HEK293 (cell line): Measurements from ENCODE around the gene PHLDB3.

Source experiments
- GFI1B ChIP-seq: fragments of 450-650 bp; formaldehyde crosslinking; IDR thresholded peaks from 2 replicates; pipeline ENCODE4 v1.5.1; 2016; ENCODE audit warnings: missing biosample characterization, missing genetic modification characterization
- KLF16 ChIP-seq: fragments of 450-650 bp; formaldehyde crosslinking; IDR thresholded peaks from 2 replicates; pipeline ENCODE4 v1.5.1; 2017; ENCODE audit warnings: missing biosample characterization, missing genetic modification characterization
- ZNF274 ChIP-seq, 2 experiments: fragments of 200-500 bp in 1 of 2; fragments of 450-650 bp in 1 of 2; sonication (Bioruptor generic) in 1 of 2; formaldehyde crosslinking in 1 of 2; IDR thresholded peaks; 2 replicates each; pipeline versions ENCODE4 v1.5.1 to v1.6.1; 2014 to 2016; ENCODE audit warnings: borderline replicate concordance in 1 of 2, inconsistent platforms in 1 of 2, low read length in 1 of 2, missing biosample characterization in 1 of 2, missing genetic modification characterization in 1 of 2
- ZNF449 ChIP-seq: fragments of 450-650 bp; formaldehyde crosslinking; IDR thresholded peaks from 2 replicates; pipeline ENCODE4 v1.5.1; 2017; ENCODE audit warnings: missing biosample characterization, mild to moderate bottlenecking, missing genetic modification characterization, moderate library complexity
- ZNF544 ChIP-seq: fragments of 450-650 bp; formaldehyde crosslinking; IDR thresholded peaks from 2 replicates; pipeline ENCODE4 v1.5.0; 2017; ENCODE audit warnings: missing biosample characterization, missing genetic modification characterization
- ZNF664 ChIP-seq: fragments of 450-650 bp; formaldehyde crosslinking; IDR thresholded peaks from 2 replicates; pipeline ENCODE4 v1.5.1; 2016; ENCODE audit warnings: missing biosample characterization, missing genetic modification characterization
- ZSCAN4 ChIP-seq: fragments of 450-650 bp; formaldehyde crosslinking; IDR thresholded peaks from 2 replicates; pipeline ENCODE4 v1.5.1; 2017; ENCODE audit warnings: missing biosample characterization, missing genetic modification characterization
- TF ChIP-seq, protein P1 (sequence below): fragments of 450-650 bp; formaldehyde crosslinking; IDR thresholded peaks from 2 replicates; pipeline ENCODE4 v1.5.1; 2016; ENCODE audit warnings: missing biosample characterization, missing genetic modification characterization
- TF ChIP-seq, protein P2 (sequence below): fragments of 450-650 bp; formaldehyde crosslinking; IDR thresholded peaks from 2 replicates; pipeline ENCODE4 v1.5.1; 2016; ENCODE audit warnings: missing biosample characterization, missing genetic modification characterization

DNA sequence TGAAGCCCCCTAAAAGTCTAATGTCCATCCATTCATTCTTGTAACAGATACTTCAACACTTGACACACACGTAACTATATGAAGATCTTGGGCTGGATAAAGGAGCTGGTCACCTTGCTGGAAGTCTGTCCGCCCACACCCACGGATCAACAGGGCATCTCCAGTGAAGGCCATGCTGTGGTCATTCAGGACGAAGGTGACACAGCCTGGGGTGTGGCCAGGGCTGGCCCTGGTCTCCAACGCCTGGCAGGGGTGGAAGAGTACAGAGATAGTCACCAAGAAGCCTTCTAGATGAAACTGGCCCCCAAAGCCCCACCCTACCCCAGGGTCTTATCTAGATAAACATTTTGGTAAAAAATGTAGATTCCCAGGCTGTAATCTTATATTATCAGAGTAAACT lies 6.8 kb upstream of the PHLDB3 start:
- no peak for TF ChIP-seq KLF16 (tag by site-specific recombination)
- no peak for TF ChIP-seq ZNF664 (tag by site-specific recombination)
- TF ChIP-seq, protein P1, sequence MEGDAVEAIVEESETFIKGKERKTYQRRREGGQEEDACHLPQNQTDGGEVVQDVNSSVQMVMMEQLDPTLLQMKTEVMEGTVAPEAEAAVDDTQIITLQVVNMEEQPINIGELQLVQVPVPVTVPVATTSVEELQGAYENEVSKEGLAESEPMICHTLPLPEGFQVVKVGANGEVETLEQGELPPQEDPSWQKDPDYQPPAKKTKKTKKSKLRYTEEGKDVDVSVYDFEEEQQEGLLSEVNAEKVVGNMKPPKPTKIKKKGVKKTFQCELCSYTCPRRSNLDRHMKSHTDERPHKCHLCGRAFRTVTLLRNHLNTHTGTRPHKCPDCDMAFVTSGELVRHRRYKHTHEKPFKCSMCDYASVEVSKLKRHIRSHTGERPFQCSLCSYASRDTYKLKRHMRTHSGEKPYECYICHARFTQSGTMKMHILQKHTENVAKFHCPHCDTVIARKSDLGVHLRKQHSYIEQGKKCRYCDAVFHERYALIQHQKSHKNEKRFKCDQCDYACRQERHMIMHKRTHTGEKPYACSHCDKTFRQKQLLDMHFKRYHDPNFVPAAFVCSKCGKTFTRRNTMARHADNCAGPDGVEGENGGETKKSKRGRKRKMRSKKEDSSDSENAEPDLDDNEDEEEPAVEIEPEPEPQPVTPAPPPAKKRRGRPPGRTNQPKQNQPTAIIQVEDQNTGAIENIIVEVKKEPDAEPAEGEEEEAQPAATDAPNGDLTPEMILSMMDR (tag by site-specific recombination): no peak
- TF ChIP-seq ZNF544 (tag by site-specific recombination): no peak
- TF ChIP-seq ZNF274 (IDR thresholded peaks at IDR 0.05; ENCODE audit: low read length): no peak
- no peak for TF ChIP-seq ZNF274 (tag by site-specific recombination; IDR thresholded peaks at IDR 0.05; ENCODE audit: borderline replicate concordance)
- no peak for TF ChIP-seq GFI1B (tag by site-specific recombination)
- TF ChIP-seq ZSCAN4 (tag by site-specific recombination): no peak
- no peak for TF ChIP-seq ZNF449 (tag by site-specific recombination)
- TF ChIP-seq, protein P2, sequence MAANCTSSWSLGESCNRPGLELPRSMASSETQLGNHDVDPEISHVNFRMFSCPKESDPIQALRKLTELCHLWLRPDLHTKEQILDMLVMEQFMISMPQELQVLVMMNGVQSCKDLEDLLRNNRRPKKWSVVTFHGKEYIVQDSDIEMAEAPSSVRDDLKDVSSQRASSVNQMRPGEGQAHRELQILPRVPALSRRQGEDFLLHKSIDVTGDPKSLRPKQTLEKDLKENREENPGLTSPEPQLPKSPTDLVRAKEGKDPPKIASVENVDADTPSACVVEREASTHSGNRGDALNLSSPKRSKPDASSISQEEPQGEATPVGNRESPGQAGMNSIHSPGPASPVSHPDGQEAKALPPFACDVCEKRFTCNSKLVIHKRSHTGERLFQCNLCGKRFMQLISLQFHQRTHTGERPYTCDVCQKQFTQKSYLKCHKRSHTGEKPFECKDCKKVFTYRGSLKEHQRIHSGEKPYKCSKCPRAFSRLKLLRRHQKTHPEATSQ (tag by site-specific recombination): no peak
